Measurements from ENCODE around the gene FBXO36.
"Not testable (repeated sequence)": the region's sequence is repeated elsewhere in the genome, so short reads cannot be mapped to it uniquely, and the experiment has no call there.

DNA sequence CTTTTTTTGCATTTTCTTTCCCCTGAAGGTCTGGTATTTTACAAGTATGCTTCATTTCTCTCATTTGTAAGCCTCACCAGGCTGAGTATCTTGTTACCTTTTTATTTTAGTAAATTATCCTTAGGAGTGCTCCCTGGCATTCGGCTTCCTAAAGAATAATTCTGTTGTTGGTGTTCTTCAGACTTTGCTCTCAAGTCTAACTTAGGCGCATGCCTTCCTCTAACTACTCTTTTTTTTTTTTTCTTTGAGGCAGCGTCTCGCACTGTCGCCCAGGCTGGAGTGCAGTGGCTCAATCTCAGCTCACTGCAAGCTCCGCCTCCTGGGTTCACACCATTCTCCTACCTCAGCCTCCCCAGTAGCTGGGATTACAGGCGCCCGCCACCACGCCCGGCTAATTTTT is 2.2 kb downstream of the FBXO36 start:
- TF ChIP-seq, protein P1, sequence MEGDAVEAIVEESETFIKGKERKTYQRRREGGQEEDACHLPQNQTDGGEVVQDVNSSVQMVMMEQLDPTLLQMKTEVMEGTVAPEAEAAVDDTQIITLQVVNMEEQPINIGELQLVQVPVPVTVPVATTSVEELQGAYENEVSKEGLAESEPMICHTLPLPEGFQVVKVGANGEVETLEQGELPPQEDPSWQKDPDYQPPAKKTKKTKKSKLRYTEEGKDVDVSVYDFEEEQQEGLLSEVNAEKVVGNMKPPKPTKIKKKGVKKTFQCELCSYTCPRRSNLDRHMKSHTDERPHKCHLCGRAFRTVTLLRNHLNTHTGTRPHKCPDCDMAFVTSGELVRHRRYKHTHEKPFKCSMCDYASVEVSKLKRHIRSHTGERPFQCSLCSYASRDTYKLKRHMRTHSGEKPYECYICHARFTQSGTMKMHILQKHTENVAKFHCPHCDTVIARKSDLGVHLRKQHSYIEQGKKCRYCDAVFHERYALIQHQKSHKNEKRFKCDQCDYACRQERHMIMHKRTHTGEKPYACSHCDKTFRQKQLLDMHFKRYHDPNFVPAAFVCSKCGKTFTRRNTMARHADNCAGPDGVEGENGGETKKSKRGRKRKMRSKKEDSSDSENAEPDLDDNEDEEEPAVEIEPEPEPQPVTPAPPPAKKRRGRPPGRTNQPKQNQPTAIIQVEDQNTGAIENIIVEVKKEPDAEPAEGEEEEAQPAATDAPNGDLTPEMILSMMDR (IDR thresholded peaks at IDR 0.05) = not testable (repeated sequence)
- not testable (repeated sequence) for TF ChIP-seq POLR2A (IDR thresholded peaks at IDR 0.05)

Measured in body of pancreas (tissue), 4 donors.